Measurements from ENCODE around the gene SYTL5. TPM values are rescaled to one million over a fixed set of nuclear protein-coding genes. Genes with fewer than 3 reads are reported as not detected.
"Not testable (repeated sequence)": the region's sequence is repeated elsewhere in the genome, so short reads cannot be mapped to it uniquely, and the experiment has no call there.

Gene SYTL5
- total RNA-seq, 1 experiment from 2014 or later, result 0.04 TPM

- ChIA-PET POLR2A (ENCODE audit: unreplicated experiment) (no interaction called here), CTCF (no interaction called here)
- DNase-seq (peak; percentile 48), ATAC-seq (peak; percentile 81)
- Histone ChIP-seq H3K4me3 (ENCODE audit: low read length) (no peak overlapping the region), H3K4me1 (ENCODE audit: insufficient read depth, low read length) (peaks cover 5% of the 10 kb centered on the region; the same call in 1 of the 2 replicates), H3K36me3 (ENCODE audit: low read depth, low read length) (no peaks in the 10 kb centered on the region), H2AFZ (ENCODE audit: low read length) (no peak overlapping the region), H3K4me2 (ENCODE audit: low read length) (no peak overlapping the region), H3K27me3 (ENCODE audit: low read length) (no peaks in the 10 kb centered on the region), H4K20me1 (ENCODE audit: low read length) (no peaks in the 10 kb centered on the region), H3K79me2 (ENCODE audit: low read length) (no peaks in the 10 kb centered on the region), H3K27ac (ENCODE audit: low read length) (no peak overlapping the region), H3F3A (ENCODE audit: low read length, unreplicated experiment) (no peaks in the 10 kb centered on the region), H3K9me3 (ENCODE audit: low read length) (no peaks in the 10 kb centered on the region), H3K9me2 (replicated peaks; ENCODE audit: low read length) (no peaks in the 10 kb centered on the region), H3K9ac (ENCODE audit: low read length) (no peak overlapping the region)
- no peak for TF ChIP-seq EZH2phosphoT487 (IDR thresholded peaks at IDR 0.05; ENCODE audit: borderline replicate concordance, low read length)
- TF ChIP-seq CTCF (conservative IDR thresholded peaks at IDR 0.05; ENCODE audit: low read depth, low read length), result no peak
- no peak for TF ChIP-seq EZH2 (IDR thresholded peaks at IDR 0.05; ENCODE audit: low read length, unreplicated experiment)
- no TSS peak for BruUV-seq (replicated peaks)
- intact Hi-C loops (cut with micrococcal nuclease), result no loop called here
Measured at GRCh38 chrX:37986893-37987292, 19.5 kb upstream of the SYTL5 start.

GRCh38 chrX:37989304-37989703 lies 17.0 kb upstream of the SYTL5 start:
- Histone ChIP-seq H3K27me3 (ENCODE audit: low read length) (no peaks in the 10 kb centered on the region), H4K20me1 (ENCODE audit: low read length) (no peaks in the 10 kb centered on the region), H3K4me3 (ENCODE audit: low read length) (no peak overlapping the region), H3K4me2 (ENCODE audit: low read length) (no peak overlapping the region), H3K36me3 (ENCODE audit: low read depth, low read length) (no peaks in the 10 kb centered on the region), H3F3A (ENCODE audit: low read length, unreplicated experiment) (no peaks in the 10 kb centered on the region), H3K9me3 (ENCODE audit: low read length) (no peaks in the 10 kb centered on the region), H3K27ac (ENCODE audit: low read length) (no peak overlapping the region), H3K9me2 (replicated peaks; ENCODE audit: low read length) (no peaks in the 10 kb centered on the region), H3K79me2 (ENCODE audit: low read length) (no peaks in the 10 kb centered on the region), H2AFZ (ENCODE audit: low read length) (no peak overlapping the region), H3K4me1 (ENCODE audit: insufficient read depth, low read length) (peaks cover 5% of the 10 kb centered on the region; the same call in 1 of the 2 replicates), H3K9ac (ENCODE audit: low read length) (no peak overlapping the region)
- DNase-seq, result no peak
- BruUV-seq (replicated peaks), result no TSS peak
- ChIA-PET CTCF (no interaction called here), POLR2A (ENCODE audit: unreplicated experiment) (no interaction called here)
- intact Hi-C loops (cut with micrococcal nuclease), result no loop called here
- no peak for ATAC-seq
- TF ChIP-seq CTCF (conservative IDR thresholded peaks at IDR 0.05; ENCODE audit: low read depth, low read length), result no peak

- intact Hi-C loops (cut with micrococcal nuclease); POLR2A ChIA-PET (ENCODE audit: unreplicated experiment); H3K36me3 ChIP-seq (ENCODE audit: low read depth, low read length); BruUV-seq (replicated peaks); H3F3A ChIP-seq (ENCODE audit: low read length, unreplicated experiment); H3K27me3 ChIP-seq (ENCODE audit: low read length); H3K9me3 ChIP-seq (ENCODE audit: low read length); H2AFZ ChIP-seq (ENCODE audit: low read length); H3K9me2 ChIP-seq (replicated peaks; ENCODE audit: low read length); ATAC-seq; H3K4me2 ChIP-seq (ENCODE audit: low read length); CTCF ChIA-PET; H3K27ac ChIP-seq (ENCODE audit: low read length); H3K4me1 ChIP-seq (ENCODE audit: insufficient read depth, low read length); DNase-seq; H3K4me3 ChIP-seq (ENCODE audit: low read length); H4K20me1 ChIP-seq (ENCODE audit: low read length); H3K79me2 ChIP-seq (ENCODE audit: low read length); H3K9ac ChIP-seq (ENCODE audit: low read length): not testable (repeated sequence)
Measured at GRCh38 chrX:37991303-37991702, 15.1 kb upstream of the SYTL5 start.
